K562 (cell line): ENCODE data around the gene HMGCL. TPM values are rescaled to one million over a fixed set of nuclear protein-coding genes. Genes with fewer than 3 reads are reported as not detected.

ENCODE experiments used
- CHD1 ChIP-seq: fragments of 200-600 bp; sonication (generic); IDR thresholded peaks from one replicate; pipeline ENCODE4 v1.6.1; 2012; ENCODE audit warnings: mild to moderate bottlenecking, moderate library complexity, low read length, inconsistent platforms
- DACH1 ChIP-seq: fragments of 450-650 bp; IDR thresholded peaks from 2 replicates; pipeline ENCODE4 v1.6.1; 2018; ENCODE audit not compliant: partially characterized antibody
- E4F1 ChIP-seq: fragments of 250-450 bp; sonication (Bioruptor Pico); IDR thresholded peaks from 2 replicates; pipeline ENCODE4 v1.5.0; 2021; ENCODE audit warnings: mild to moderate bottlenecking, borderline replicate concordance
- ESRRB ChIP-seq: fragments of 250-450 bp; sonication (Bioruptor Pico); IDR thresholded peaks from 2 replicates; pipeline ENCODE4 v1.5.0; 2020; ENCODE audit warnings: mild to moderate bottlenecking, moderate library complexity, borderline replicate concordance
- FOXO4 ChIP-seq: fragments of 450-650 bp; formaldehyde crosslinking; IDR thresholded peaks from 2 replicates; pipeline ENCODE4 v1.4.0; 2020; ENCODE audit warnings: mild to moderate bottlenecking, moderate library complexity
- GTF2B ChIP-seq: IDR thresholded peaks from 2 replicates; pipeline ENCODE4 v1.6.1; 2011; ENCODE audit not compliant: insufficient read length; ENCODE audit errors: extremely low read depth
- KLF6 ChIP-seq: fragments of 250-450 bp; sonication (Bioruptor Pico); IDR thresholded peaks from 2 replicates; pipeline ENCODE4 v1.4.0; 2020; ENCODE audit warnings: mild to moderate bottlenecking, moderate library complexity, borderline replicate concordance
- LCOR ChIP-seq: sonication (generic); formaldehyde crosslinking; IDR thresholded peaks from 2 replicates; pipeline ENCODE4 v1.8.0; 2022; ENCODE audit warnings: mild to moderate bottlenecking, missing genetic modification reagents
- NEUROD1 ChIP-seq: fragments of 150-350 bp; IDR thresholded peaks from 2 replicates; pipeline ENCODE4 v1.6.1; 2014; ENCODE audit warnings: borderline replicate concordance, low read length, low read depth; ENCODE audit not compliant: partially characterized antibody
- NFYB ChIP-seq: IDR thresholded peaks from 2 replicates; pipeline ENCODE4 v1.6.1; 2011; ENCODE audit warnings: mild to moderate bottlenecking, moderate library complexity; ENCODE audit not compliant: insufficient read length; ENCODE audit errors: extremely low read depth
- SNRNP70 ChIP-seq: fragments of 200-400 bp; formaldehyde crosslinking; optimal IDR thresholded peaks from 2 replicates; pipeline ENCODE3; 2017; ENCODE audit warnings: low read depth, low read length
- XRCC5 ChIP-seq: fragments of 200-400 bp; formaldehyde crosslinking; IDR thresholded peaks from 2 replicates; pipeline ENCODE4 v1.6.1; 2017; ENCODE audit warnings: low read depth, mild to moderate bottlenecking, low read length
- YY1 ChIP-seq, 3 experiments: IDR thresholded peaks; 2 replicates each; pipeline ENCODE4 v1.6.1; 2011; ENCODE audit warnings: low read length in 2 of 3, mild to moderate bottlenecking in 2 of 3, moderate library complexity in 2 of 3, borderline replicate concordance in 1 of 3, control low read depth in 1 of 3, low read depth in 1 of 3; ENCODE audit not compliant: insufficient read depth in 3 of 3, insufficient replicate concordance in 2 of 3, control insufficient read depth in 1 of 3, insufficient read length in 1 of 3; ENCODE audit errors: extremely low read depth in 1 of 3
- ZNF124 ChIP-seq: sonication (generic); formaldehyde crosslinking; IDR thresholded peaks from 2 replicates; pipeline ENCODE4 v1.8.1; 2022; ENCODE audit warnings: missing genetic modification reagents
- polyA plus RNA-seq, 8 experiments: library from polyadenylated mRNA; depleted of rRNA in 4 of 8; stranded (reverse) in 5 of 8; unstranded in 3 of 8; fragments of >200 nt; fragmentation: Nextera tagmentation in 2 of 8; fragmentation: Illumina TruSeq in 1 of 8; extraction: Ambion mirVana in 2 of 8; extraction: Trizol in 1 of 8; gene quantifications; 2 replicates each; pipeline versions ENCODE4 v1.2.1 to v1.2.3, GENCODE V29; 2011 to 2014; ENCODE audit warnings: inconsistent platforms in 1 of 8, missing spikeins in 1 of 8
- total RNA-seq, 7 experiments: library from RNA; depleted of rRNA in 6 of 7; stranded (reverse); fragments of >200 nt in 6 of 7; fragmentation: Illumina TruSeq in 2 of 7; extraction: Trizol in 2 of 7; gene quantifications; 2 replicates each; pipeline versions ENCODE4 v1.2.1 to v1.2.3, GENCODE V29; 2011 to 2021; ENCODE audit warnings: low replicate concordance in 1 of 7

Gene HMGCL
- total and polyA plus RNA-seq, 9 of the 15 experiments (the other 6 are each of a cell fraction or from before 2014, with no cell fraction given), result 18.0 to 82.2 (median 24.2) TPM

GRCh38 chr1:23777979-23778814 lies 47.0 kb downstream of the HMGCL start, which contains the start of gene PITHD1 (continued):
- TF ChIP-seq NEUROD1 (peak; percentile 90), NFYB (no peak), ESRRB (CRISPR knock-in tag) (no peak; the same call in 1 of the 2 replicates), E4F1 (CRISPR knock-in tag) (peak; percentile 86; the same call in 1 of the 2 replicates), FOXO4 (CRISPR knock-in tag) (no peak), SNRNP70 (no peak), LCOR (CRISPR knock-in tag) (peak; percentile 95), XRCC5 (no peak), YY1 (IDR thresholded peaks at IDR 0.05; ENCODE audit: borderline replicate concordance in 1 of 3, control insufficient read depth in 1 of 3, extremely low read depth in 1 of 3, insufficient read depth in 3 of 3, insufficient read length in 1 of 3, insufficient replicate concordance in 2 of 3, low read depth in 1 of 3, low read length in 2 of 3) (peak in 2 of 3 experiments; percentile 42 to 65), ZNF124 (CRISPR knock-in tag) (no peak), GTF2B (peak; percentile 19), DACH1 (peak; percentile 47), KLF6 (CRISPR knock-in tag) (no peak), CHD1 (peak; percentile 78)
